SH-SY5Y (cell line): ENCODE measurements around the gene SERPINB6.

Experiments
- GATA2 ChIP-seq: IDR thresholded peaks from 2 replicates; pipeline ENCODE4 v1.6.1; 2011; ENCODE audit warnings: mild to moderate bottlenecking, low read depth, low read length
- GATA3 ChIP-seq: IDR thresholded peaks from 2 replicates; pipeline ENCODE4 v1.6.1; 2011; ENCODE audit warnings: low read depth, mild to moderate bottlenecking, low read length, moderate library complexity

The SERPINB6 gene

DNA sequence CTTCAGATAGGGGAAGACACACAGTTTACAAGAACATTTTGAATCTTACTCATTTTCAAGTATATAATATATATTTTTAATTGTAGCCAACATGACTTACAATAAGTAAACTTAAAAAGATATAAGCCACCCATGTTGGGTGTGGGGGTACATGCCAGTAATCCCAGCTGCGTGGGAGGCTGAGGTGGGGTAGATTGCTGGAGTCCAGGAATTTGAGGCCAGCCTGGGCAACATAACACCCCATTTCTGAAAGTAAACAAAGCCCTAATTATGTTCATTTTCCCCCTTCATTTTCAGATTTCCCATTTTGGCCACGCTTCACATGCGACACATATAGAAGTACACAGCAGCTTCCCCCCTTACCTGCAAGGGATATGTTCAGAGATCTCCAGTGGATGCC is 30.5 kb downstream of the SERPINB6 start:
- no peak for TF ChIP-seq GATA2
- TF ChIP-seq GATA3 = no peak

DNA sequence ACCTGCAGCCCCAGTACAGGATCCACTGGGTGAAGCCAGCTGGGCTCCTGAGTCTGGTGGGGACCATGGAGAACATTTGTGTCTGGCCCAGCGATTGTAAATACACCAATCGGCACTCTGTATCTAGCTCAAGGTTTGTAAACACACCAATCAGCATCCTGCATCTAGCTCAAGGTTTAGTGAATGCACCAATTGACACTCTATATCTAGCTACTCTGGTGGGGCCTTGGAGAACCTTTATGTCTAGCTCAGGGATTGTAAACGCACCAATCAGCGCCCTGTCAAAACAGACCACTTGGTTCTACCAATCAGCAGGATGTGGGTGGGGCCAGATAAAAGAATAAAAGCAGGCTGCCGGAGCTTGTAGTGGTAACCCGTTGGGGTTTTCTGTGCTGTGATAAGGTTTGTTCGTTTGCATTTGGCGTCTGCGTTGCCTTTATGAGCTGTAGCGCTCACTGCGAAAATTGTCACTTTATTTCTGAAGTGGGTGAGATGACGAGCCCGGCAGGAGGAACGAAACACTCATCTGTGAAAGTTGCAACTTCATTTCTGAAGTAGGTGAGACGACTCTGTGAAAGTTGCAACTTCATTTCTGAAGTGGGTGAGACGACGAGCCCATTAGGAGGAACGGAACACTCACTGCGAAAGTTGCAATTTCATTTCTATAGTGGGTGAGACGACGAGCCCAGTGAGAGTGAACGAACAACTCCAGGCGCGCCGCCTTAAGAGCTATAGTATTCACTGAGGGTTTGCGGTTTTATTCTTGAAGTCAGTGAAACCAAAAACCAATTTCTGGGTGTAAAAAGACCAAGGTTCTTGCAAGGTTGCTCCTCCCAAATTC is 31.1 kb downstream of the SERPINB6 start:
- TF ChIP-seq GATA3 = no peak
- TF ChIP-seq GATA2 = no peak

DNA sequence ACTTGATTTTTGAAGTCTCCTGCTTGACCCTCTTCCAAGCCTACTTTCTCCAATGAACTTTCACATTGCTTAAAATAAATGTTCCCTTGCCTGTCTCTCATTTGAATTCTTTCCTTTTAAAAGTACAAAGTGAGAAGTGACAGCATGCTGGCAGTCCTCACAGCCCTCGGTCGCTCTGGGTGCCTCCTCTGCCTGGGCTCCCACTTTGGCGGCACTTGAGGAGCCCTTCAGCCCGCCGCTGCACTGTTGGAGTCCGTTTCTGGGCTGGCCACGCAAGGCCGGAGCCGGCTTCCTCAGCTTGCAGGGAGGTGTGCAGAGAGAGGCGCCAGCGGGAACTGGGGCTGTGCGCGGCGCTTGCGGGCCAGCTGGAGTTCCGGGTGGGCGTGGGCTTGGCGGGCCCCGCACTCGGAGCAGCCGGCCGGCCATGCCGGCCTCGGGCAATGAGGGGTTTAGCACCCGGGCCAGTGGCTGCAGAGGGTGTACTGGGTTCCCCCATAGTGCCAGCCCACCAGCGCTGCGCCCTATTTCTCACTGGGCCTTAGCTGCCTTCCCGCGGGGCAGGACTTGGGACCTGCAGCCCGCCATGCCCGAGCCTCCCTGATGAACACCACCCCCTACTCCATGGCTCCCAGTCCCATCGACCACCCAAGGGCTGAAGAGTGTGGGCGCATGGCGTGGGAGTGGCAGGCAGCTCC is 31.9 kb downstream of the SERPINB6 start:
- TF ChIP-seq GATA3 (no peak), GATA2 (no peak)

DNA sequence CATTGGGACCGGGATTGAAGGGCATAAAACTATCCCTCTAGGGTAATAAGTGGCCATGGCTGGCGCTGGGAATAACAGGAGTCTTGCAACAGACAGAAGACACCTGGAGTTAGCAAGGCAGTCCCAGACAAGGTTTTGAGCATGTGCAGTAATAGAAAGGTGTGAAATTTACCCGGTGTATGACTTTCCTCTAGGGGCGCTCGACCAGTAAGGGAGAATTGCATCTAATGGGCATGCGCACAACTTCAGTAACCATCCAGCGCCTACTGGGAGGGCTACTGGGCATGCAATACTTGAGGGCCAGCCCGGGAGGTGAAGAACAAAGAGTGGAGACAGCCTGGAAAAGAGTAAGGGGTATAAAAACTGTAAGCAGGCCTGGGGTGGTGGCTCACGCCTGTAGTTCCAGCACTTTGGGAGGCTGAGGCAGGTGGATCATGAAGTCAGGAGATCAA is 32.7 kb downstream of the SERPINB6 start:
- TF ChIP-seq GATA2 (no peak), GATA3 (no peak)

DNA sequence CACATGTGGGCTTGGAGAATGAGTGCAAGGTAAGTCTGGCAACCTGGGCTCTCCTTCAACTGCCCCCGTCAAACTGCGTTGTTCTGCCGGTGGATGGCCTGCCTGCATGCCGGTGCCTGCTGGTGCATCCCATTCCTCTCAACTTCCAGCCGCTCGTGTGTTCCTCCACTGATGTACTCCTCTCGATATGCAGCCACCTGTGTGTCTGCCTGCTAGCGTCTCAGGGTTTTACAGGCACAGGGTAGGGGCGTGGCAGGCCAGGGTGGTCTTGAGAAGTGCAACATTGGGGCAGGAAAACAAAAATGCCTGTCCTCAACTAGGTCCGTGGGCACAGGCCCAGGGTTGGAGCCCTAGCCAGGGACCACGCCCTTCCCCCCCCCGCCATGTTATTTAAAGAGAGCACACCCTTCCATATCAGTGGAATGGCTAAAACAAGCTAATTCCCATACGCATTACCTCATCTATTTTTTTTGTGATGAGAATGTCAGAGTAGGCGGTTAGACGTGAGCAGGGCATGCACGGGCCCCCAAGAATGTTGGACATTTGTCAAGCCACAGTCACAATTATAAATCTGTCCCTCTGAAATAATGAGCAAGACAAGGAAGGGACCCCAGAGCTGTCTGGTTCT is 33.2 kb downstream of the SERPINB6 start:
- no peak for TF ChIP-seq GATA2
- no peak for TF ChIP-seq GATA3

DNA sequence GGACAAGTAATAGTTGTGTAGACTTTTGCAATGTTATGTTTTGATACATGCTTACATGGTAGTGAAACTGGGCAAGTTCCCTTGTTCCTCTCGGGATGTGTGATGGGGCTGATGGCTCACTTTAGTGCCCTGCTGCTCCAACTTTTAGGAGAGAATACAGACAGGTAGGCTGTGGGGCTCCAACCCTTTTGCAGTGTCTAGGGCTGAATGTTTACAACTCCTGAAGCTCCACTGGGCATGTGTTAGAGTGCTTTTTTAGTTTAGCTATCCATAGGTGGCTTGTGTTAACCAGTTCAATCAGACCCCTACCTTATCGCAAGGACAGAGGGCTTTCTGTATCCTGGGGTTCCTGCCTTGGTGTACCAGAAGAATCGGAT is 33.8 kb downstream of the SERPINB6 start:
- TF ChIP-seq GATA2 (no peak), GATA3 (no peak)

DNA sequence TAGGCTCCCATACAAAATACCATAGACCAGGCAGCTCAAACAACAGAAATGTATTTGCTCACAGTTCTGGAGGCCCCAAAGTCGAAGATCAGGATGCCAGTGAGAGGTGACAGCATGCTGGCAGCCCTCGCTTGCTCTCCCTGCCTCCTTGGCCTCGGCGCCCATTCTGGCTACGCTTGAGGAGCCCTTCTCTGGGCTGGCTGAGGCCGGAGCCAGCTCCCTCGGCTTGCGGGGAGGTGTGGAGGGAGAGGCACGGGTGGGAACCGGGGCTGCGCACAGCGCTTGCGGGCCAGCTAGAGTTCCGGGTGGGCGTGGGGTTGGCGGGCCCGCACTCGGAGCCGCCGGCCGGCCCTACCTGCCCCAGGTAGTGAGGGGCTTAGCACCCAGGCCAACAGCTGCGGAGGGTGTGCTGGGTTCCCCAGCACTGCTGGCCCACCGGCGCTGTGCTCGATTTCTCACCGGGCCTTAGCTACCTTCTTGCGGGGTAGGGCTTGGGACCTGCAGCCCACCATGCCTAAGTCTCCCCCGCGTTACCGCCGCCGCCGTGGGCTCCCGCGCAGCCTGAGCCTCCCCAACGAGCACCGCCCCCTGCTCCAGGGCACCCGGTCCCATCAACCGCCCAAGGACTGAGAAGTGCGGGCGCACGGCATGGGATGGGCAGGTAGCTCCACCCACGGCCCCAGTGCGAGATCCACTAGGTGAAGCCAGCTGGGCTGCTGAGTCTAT is 35.6 kb downstream of the SERPINB6 start:
- no peak for TF ChIP-seq GATA2
- no peak for TF ChIP-seq GATA3

DNA sequence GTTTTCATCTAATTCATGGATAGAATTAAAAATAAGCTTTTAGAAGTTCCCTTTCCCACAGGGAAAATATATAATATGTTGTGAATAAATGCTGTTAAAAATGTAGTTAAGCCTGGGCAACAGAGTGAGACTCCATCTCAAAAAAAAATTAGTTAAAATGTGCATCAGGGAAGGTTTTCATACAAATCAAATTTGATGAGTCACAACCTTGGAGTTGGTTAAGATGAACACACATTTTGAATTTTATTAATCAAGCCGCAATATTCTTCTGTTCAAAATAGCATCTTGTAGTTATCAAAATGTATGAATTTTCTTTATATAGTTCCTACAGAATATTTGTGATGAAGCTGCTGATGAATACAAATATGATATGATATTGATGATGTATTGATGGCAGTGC is 37.3 kb downstream of the SERPINB6 start:
- TF ChIP-seq GATA2 (no peak), GATA3 (no peak)

DNA sequence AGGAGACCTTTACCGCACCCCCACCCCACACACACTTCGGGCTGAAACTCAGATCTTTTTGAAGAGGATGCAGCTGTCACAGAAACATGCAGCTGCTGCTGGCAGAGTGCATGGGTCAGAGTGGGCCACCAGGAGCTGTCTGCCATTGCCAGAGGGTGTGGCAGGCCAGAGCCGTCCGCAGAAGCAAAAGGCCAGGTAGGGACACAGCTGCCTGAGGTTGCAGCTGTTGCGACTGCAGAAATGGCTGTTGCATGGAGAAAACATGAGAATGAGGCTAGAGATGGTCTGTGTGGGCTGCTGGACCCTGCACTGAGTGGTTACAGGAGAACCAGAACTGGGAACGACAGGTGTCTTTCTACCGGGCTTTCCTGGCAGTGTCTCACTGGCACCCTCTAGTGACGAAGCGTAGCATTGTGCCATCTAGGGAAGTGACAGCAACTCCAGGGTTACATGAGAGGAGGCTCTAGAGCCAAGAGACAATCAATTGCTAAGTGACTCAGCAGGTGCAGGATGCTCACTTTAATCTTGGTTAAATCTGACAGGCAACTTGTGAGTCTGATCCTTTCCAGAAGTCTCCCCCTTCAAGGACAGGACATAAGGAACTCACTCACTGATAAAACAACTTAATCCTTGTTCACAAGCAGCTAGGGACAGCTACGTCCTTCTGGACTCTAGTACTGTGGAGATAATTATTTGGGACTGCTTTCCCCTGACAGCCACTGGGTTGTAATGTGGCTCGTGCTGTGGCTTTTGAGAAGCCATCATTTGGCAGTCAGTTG is 39.2 kb downstream of the SERPINB6 start:
- TF ChIP-seq GATA3 (no peak), GATA2 (no peak)

DNA sequence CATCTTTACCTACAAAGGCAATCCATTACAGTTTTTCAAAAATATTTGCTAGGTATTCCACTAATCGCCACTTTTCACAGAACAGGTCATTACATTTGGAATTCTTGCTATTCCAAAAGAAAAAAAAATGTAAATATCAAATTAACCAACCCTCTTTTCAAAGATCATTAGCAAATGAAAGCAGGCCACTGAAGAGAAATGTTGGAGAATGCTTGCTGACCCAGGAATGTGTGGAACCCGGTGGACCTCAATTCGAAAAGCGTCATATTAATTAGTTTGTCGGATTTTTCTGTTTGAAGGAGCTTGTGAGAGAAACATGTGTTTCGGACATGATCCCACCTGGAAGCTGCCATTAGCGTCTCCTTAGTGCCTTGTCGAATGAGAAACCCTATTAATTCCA is 40.3 kb downstream of the SERPINB6 start:
- TF ChIP-seq GATA2 = no peak
- no peak for TF ChIP-seq GATA3

DNA sequence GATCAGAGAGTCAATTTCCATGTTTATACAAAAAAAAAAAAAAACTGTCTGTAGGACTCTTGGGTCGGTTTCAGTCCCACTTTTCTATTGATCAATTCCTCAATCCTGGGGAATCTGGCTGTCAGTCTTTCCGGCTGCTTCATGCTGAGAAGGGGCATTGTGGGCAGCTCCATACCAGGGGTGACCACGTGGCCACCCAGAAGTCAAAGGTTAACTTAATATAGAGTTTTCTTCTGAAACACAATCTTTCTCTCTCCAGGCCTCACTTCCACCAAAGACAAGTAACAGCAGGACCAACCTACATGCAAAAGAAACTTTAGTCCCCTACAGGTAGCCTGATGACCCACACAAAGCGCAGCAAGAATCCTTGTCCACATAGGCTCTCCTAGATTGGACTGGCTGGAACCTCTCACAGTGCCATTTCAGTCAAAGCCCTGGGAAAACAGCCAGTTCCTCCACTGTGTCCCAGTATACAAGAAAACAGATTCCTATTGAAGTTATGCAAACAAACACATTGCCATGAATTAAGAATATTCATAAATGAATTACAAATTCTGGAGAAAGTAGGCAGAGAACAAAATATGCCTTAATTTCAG is 49.7 kb downstream of the SERPINB6 start:
- TF ChIP-seq GATA2 (no peak), GATA3 (no peak)

DNA sequence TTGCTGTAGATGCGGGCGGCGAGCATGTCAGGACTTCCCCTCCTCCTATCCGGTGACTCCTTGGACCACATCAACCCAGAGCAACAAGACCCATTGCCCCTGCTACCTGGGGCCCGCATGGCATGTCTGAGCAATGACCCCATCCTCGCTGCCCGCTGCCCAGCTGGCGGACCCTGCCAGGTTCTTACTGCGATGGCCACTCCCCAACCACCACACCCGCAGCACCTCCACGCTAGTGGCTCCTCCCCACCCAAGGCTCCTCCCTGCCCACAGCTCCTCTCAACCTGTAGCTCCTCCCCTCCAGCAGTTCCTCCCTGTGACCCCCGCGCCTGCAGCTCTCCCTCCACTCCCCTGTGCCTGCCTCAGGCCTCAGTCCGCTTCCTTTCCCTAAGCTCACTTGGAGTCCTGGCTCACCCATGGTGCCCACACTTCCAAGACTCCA is 50.7 kb downstream of the SERPINB6 start:
- TF ChIP-seq GATA3 = no peak
- TF ChIP-seq GATA2 = no peak

DNA sequence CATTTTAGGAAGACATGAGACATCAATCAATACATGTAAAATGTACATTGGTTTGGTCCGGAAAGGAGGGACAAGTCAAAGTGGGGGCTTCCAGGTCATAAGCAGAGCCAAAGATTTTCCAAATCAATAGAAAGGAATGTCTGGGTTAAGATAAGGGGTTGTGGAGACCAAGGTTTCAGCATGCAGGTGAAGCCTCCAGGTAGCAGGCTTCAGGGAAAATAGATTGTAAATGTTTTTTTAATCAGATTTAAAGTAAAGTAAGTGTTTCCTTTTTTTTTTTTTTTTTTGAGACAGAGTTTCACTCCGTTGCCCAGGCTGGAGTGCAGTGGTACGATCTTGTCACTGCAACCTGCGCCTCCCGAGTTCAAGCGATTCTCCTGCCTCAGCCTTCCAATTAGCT is 51.5 kb downstream of the SERPINB6 start:
- TF ChIP-seq GATA2 = no peak
- TF ChIP-seq GATA3 = no peak

DNA sequence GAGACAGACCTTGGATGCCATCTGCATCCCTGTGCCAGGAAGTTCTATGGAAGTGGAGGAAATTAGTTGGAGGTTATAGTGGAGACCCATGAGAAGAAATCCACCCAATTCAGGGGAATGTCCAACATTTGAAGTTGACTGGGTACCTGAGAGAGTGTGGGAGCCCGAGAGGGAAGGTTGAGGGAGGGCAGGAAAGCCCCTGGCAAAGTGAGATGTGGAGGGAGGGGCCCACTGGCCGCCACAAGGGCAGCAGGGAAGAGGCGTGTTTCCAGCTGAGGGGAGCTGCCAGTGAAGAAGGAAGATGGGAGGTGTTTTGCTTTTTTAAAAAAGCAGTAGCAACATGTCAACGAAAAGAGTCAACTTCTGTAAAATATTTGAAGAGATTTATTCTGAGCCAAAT is 52.0 kb downstream of the SERPINB6 start:
- TF ChIP-seq GATA2 = no peak
- TF ChIP-seq GATA3 = no peak
